Central memory CD4-positive, alpha-beta T cell (primary cell): ENCODE measurements around the gene KCNT1.

Source experiments
- DNase-seq: peaks from one replicate; pipeline ENCODE4 v3.0.0; 2022

The KCNT1 gene

DNA sequence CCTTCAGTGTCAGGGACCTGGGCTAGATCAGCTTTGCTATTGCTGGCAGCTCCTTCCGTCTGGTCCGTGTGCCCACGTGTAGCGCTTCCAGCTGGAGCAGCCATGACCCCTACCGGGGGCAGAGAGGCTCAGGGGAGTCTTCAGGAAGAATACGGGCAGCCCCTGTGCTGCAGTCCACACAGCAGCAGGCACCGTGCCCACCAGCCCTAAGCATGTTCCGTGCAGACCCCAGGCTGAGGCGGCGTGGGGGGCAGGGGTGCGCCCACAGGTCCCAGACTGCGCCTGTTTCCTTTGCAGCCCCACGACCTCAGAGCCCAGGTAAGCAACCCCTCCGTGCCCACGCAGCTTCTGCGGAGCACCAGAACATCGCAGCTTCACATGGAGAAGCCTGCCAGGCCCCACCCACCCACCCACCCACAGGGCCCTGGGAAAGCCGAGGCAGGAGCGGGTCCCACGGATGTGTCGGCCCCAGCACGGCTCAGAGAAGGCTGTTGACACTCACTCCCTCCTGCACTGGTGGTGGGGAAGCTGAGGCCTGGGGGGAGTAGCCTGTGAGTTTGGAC is 83.1 kb downstream of the KCNT1 start:
- no peak for DNase-seq

- no peak for DNase-seq
Observed at GRCh38 chr9:135786146-135786690, 84.2 kb downstream of the KCNT1 start.

DNA sequence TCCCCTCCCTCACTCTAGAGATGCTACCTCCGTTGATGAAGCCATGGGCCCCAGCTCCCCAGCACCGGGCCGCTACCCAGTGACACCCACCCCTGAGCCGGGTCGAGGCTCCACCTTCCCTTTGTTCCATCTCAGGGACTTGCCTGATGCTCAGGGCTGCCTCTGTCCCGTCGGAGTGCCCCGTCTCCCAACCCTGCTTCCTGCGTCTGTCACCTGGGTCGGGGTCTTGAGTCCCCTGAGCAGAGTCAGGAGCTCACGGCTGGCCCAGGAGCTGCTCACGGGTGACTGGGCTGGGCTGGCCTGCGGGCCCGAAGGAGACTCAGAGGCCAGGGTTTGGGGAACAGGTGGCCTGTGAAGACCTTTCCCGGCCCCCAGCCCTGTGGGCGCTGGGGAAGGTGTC is 85.3 kb downstream of the KCNT1 start:
- no peak for DNase-seq

GRCh38 chr9:135787776-135788575 is 86.0 kb downstream of the KCNT1 start:
- no peak for DNase-seq

DNA sequence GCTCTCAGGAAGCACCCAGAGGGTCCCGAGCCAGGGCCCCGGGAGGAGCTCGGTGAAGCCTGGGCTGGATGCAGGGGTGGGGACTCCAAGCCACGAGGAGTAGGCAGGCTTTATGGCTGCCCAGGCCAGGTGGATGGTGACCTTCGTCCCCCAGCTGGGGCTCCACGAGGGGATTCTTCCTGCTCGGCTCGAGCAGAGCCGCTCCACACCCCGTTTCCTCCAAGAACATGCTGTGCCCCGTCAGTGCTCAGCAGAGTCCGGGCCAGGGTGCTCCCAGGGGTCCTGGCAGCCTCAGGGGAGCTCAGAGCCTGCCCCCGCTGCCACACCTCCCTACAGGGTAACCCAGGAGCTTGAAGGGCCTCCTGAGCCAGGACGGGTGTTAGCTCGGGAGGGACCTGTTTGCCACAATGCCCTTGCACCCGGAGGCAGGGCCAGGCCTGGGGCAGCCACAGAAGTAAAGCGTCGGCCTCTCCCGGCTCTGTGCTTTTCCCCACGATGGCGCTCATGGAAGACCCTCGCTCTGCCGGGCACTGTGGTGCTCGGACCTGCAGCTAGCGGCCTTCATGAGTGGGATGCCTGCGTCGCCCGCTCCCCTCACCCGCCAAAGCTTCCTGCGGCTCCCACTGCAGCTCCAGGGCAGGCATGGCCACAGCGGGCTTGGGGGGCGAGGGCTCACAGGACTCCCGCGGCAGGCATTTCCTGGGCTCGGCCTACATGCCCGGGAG is 86.8 kb downstream of the KCNT1 start:
- DNase-seq: no peak

- no peak for DNase-seq
Observed at GRCh38 chr9:135789838-135790291, 87.9 kb downstream of the KCNT1 start.

- DNase-seq: no peak
Observed at GRCh38 chr9:135790356-135790755, 88.4 kb downstream of the KCNT1 start.

GRCh38 chr9:135790850-135791249 is 88.9 kb downstream of the KCNT1 start:
- DNase-seq: no peak

DNA sequence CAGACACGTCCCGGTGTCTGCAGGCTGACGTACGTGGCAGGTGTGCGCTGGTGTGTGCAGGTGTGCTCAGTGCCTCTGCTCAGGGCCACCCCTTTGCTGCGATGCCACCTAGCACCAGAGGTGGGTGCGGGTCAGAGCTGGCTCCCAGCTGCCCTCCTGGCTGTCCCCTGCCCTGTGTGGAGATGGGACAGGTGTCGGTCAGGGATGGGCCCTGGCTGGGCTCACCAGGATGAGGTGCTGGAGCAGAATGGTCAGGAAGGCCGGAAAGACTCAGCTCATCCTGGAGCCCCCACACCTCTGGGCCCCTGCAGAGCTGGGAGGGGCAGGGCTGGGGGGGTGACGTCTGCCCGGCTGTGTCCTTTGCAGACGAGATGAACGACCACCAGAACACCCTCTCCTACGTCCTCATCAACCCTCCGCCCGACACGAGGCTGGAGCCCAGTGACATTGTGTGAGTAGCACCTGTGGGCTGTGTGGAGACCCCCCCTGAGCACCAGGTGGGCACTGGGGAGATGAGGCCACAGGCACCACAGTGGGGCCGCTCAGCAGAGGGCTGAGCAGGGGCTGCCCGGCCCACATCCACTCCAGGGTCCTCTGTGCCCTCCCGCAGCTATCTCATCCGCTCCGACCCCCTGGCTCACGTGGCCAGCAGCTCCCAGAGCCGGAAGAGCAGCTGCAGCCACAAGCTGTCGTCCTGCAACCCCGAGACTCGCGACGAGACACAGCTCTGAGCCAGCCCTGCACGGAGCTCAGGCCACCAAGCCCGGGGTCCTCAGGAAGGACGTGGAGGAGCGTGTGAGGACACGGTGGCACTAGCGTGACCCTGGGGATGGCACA is 89.7 kb downstream of the KCNT1 start:
- no peak for DNase-seq

GRCh38 chr9:135792268-135793128 is 90.5 kb downstream of the KCNT1 start:
- DNase-seq: no peak

- no peak for DNase-seq
Observed at GRCh38 chr9:135793221-135794056, 91.5 kb downstream of the KCNT1 start.

DNA sequence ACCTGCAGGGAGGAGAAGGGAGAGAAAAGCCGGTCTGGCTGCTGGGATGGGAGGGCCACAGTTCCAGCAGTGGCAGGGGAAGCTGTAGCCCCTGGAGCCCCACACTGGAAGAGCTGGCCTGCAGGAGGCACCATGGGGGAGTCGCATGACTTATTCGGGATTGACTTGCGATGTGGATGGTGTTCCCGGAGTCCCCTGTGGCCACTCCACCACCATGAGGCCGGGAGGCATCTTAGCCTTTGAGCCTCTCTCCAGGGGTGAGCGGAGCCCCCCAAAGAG is 92.0 kb downstream of the KCNT1 start:
- no peak for DNase-seq

DNA sequence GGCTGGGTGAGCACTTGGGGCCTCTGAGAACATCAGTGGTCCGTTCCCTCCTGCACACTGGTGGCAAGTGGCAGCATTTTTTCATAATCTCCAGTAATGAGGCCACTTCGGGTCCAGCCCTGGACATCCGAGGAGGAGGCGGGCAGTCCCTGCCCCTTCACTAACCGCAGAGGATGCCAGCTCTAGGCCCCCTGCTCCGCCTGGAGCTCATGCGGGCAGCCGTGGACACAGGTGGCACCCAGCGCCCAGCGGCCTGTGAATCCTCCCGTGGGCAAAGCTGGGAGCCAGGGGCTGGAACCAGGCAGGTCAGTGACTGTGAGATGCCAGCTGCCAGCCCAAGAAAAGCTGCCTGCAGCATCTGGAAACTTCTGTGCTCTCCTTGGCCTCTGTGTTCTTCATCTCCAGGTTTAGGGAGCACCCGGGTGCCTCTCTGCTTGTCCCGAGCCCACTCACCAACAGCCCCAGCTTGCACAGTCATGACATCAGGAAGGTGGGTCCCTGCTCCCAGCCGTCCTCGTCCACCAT is 92.4 kb downstream of the KCNT1 start:
- no peak for DNase-seq

DNA sequence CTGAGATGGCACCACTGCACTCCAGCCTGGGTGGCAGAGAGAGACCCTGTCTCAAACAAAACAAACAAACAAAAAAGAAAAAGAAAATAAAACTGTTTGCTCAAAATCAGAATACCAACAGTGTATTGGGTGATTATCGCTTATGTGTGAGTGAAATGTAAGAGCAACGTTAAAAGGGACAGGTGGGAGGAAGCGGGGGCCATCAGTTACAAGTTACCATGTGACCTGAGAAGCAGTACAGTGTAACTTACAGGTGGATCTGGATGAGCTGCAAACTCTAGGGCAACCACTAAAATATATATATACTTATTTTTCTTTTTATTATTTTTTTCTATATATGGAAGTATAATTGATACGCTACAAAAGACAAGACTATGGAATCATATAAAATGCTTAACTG is 93.4 kb downstream of the KCNT1 start:
- no peak for DNase-seq

DNA sequence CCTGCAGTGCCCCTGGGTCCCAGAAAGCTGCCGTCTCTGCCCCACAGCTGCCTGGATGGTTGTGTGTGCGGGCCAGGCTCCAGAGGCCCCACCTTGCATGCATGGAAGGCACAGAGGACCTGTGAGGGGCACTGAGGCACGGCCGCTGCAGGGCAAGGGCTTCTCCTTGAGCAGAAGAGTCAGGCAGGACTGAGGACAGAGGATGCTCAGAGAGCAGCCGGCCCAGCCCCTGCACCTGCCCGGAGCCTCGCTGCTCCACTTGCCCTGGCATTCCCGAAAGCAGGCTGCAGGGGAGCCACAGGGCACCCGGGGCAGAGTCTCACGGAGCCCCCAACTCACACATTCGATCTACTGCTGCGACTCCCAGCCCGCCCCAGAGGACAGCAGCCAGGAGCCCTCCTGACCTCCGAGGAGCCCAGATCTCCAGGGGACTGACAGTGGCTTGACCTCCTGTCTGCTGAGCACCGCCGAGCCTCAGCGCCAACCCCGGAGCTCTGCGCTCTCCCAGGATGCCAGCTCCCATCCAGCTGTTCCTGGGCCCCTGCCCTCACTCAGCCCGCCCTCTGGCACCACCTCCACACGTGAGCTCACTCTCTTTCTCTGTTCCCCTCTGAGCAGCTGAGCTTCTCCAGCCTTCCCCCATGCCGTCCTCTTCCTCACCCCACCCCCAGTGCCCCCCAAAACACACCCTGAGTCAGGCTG is 95.0 kb downstream of the KCNT1 start:
- DNase-seq: no peak

GRCh38 chr9:135797507-135798262 is 95.7 kb downstream of the KCNT1 start:
- DNase-seq: no peak

DNA sequence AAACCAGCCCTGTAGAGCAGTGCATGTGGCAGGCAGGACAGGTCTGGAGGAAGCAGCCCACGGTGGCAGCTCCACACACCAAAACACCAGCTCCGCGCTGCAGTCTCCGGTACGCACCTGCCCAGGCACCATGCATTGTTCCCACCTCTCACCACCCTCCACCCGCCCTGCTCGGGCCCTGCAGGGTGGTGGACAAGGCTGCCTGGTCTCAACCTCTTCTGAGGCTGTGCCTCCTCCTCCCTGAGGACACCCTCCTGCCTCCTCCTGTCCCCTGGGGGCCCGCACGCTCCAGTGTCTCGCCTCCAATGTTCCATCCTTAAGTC is 96.2 kb downstream of the KCNT1 start:
- no peak for DNase-seq

DNA sequence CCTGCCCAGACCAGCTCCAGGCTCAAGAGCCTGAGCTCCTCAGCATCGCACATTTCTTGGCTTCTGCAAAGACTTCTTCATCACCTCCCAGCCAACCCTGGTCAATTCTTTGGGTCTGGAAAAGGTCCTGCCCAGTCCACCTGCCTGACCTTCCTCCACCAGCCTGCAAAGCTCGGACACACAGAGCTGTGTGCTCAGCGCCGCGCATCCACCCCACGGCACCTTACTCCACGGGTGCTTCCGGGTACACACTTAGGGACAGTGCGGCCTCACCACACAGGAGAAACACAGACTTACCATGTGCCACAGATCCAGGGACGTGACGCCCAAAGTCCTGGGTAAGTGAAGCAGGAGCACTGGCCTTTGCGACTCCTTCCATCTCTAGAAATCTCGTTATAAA is 97.3 kb downstream of the KCNT1 start:
- DNase-seq: no peak

- DNase-seq: no peak
Observed at GRCh38 chr9:135801070-135801469, 99.1 kb downstream of the KCNT1 start.
